ENCODE measurements around the gene GXYLT1. TPM values are rescaled to one million over a fixed set of nuclear protein-coding genes. Genes with fewer than 3 reads are reported as not detected.

The GXYLT1 gene
- total RNA-seq, 1 experiment from 2014 or later = 9.0 TPM

- no peaks in the 10 kb centered on the region for H3K9me2 ChIP-seq (ENCODE audit: insufficient read depth)
- peaks cover 5 to 14% of the 10 kb centered on the region in 2 experiments; a peak in 3 of 4 replicates for H3K4me1 ChIP-seq (ENCODE audit: control insufficient read depth in 1 of 2, insufficient read depth in 2 of 2, low read length in 2 of 2)
- POLR2A ChIA-PET = no interaction called here
- RAD21 ChIA-PET (ENCODE audit: low non-redundant PET in 1 of 2, low total read pairs in 2 of 2, uncharacterized antibody in 2 of 2, unreplicated experiment in 2 of 2) = no interaction called here
- no peak overlapping the region for H2AFZ ChIP-seq (ENCODE audit: low read depth, low read length, poor library complexity, severe bottlenecking)
- H3K79me2 ChIP-seq (ENCODE audit: insufficient read depth, low read length) = no peaks in the 10 kb centered on the region; the same call in none of the 2 replicates
- TF ChIP-seq, protein P1, sequence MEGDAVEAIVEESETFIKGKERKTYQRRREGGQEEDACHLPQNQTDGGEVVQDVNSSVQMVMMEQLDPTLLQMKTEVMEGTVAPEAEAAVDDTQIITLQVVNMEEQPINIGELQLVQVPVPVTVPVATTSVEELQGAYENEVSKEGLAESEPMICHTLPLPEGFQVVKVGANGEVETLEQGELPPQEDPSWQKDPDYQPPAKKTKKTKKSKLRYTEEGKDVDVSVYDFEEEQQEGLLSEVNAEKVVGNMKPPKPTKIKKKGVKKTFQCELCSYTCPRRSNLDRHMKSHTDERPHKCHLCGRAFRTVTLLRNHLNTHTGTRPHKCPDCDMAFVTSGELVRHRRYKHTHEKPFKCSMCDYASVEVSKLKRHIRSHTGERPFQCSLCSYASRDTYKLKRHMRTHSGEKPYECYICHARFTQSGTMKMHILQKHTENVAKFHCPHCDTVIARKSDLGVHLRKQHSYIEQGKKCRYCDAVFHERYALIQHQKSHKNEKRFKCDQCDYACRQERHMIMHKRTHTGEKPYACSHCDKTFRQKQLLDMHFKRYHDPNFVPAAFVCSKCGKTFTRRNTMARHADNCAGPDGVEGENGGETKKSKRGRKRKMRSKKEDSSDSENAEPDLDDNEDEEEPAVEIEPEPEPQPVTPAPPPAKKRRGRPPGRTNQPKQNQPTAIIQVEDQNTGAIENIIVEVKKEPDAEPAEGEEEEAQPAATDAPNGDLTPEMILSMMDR (IDR thresholded peaks at IDR 0.05 in 2 of 3, conservative IDR thresholded peaks at IDR 0.05 in 1 of 3; ENCODE audit: borderline replicate concordance in 1 of 3, insufficient read depth in 1 of 3, low read depth in 2 of 3, low read length in 2 of 3) = no peak
- no peak for TF ChIP-seq RAD21 (IDR thresholded peaks at IDR 0.05; ENCODE audit: low read depth)
- no peak for TF ChIP-seq POLR2AphosphoS5 (IDR thresholded peaks at IDR 0.05; ENCODE audit: low read depth, low read length)
- no peak for TF ChIP-seq POLR2A (IDR thresholded peaks at IDR 0.05; ENCODE audit: borderline replicate concordance, extremely low read depth, insufficient read depth, insufficient read length)
- no peak for TF ChIP-seq ATF3 (IDR thresholded peaks at IDR 0.05)
- no peak for TF ChIP-seq SRF (IDR thresholded peaks at IDR 0.05; ENCODE audit: low read depth)
- TF ChIP-seq ZNF274 (IDR thresholded peaks at IDR 0.05; ENCODE audit: low read depth, low read length) = no peak
- no peak for TF ChIP-seq CBX3 (IDR thresholded peaks at IDR 0.05; ENCODE audit: low read depth)
- TF ChIP-seq EZH2 (IDR thresholded peaks at IDR 0.05) = no peak
- no peak for TF ChIP-seq SP1 (IDR thresholded peaks at IDR 0.05; ENCODE audit: low read depth)
- no peak overlapping the region for H3K27ac ChIP-seq (ENCODE audit: low read depth, low read length)
- no peak overlapping the region for H3K9ac ChIP-seq (ENCODE audit: low read length)
- no peak overlapping the region for H3K4me3 ChIP-seq (replicated peaks in 1 of 2; ENCODE audit: low read depth in 1 of 2, low read length in 2 of 2)
- H4K20me1 ChIP-seq (ENCODE audit: insufficient read depth) = no peaks in the 10 kb centered on the region
- BruUV-seq (replicated peaks) = no TSS peak
- CTCF ChIA-PET = no interaction called here
- H3K36me3 ChIP-seq (ENCODE audit: control insufficient read depth in 1 of 2, insufficient read depth in 2 of 2, low read length in 2 of 2) = no peaks in the 10 kb centered on the region; a peak in 1 of 4 replicates
- no peaks in the 10 kb centered on the region for H3K27me3 ChIP-seq (ENCODE audit: insufficient read depth, low read length)
- intact Hi-C loops (cut with micrococcal nuclease) = no loop called here
- ATAC-seq = no peak
- DNase-seq (ENCODE audit: low read depth, low spot score) = no peak
- no peaks in the 10 kb centered on the region for H3K9me3 ChIP-seq (ENCODE audit: control insufficient read depth in 1 of 2, insufficient read depth in 1 of 2, low read depth in 1 of 2, low read length in 2 of 2)
- no peak overlapping the region for H3K4me2 ChIP-seq (ENCODE audit: low read length)
These were observed 46.7 kb downstream of the GXYLT1 start for GRCh38 chr12:42097971-42098370.

Data from HCT116 (cell line).